Natural killer cell (primary cell): ENCODE results near the gene CACNA2D2. TPM values are rescaled to one million over a fixed set of nuclear protein-coding genes. Genes with fewer than 3 reads are reported as not detected.

Experiments used
- ATAC-seq, 3 donors: fragments of 150-1000 bp in 2 of 3; fragments of 200-7000 bp in 1 of 3; cut with Tn5 transposase; 1 replicate in 1 of 3; 2 replicates in 2 of 3; pipeline ENCODE4 v1.10.0; 2021; ENCODE audit warnings: mild to moderate bottlenecking in 2 of 3, moderate library complexity in 2 of 3
- DNase-seq, 2 donors: peaks; one replicate each; pipeline versions ENCODE4 v3.0.0 to v3.0.0-alpha.2; 2013 to 2021; ENCODE audit warnings: mixed read lengths in 1 of 2
- H3K27ac ChIP-seq: one replicate; pipeline ENCODE4 v1.5.1; 2013; ENCODE audit warnings: mild to moderate bottlenecking, low read length
- H3K27me3 ChIP-seq: one replicate; pipeline ENCODE4 v1.6.1; 2013; ENCODE audit warnings: low read length; ENCODE audit not compliant: control insufficient read depth, insufficient read depth
- H3K36me3 ChIP-seq: one replicate; pipeline ENCODE4 v1.6.1; 2013; ENCODE audit warnings: low read length; ENCODE audit not compliant: control insufficient read depth, insufficient read depth
- H3K4me1 ChIP-seq: one replicate; pipeline ENCODE4 v1.6.1; 2013; ENCODE audit warnings: low read length; ENCODE audit not compliant: control insufficient read depth, insufficient read depth
- H3K4me3 ChIP-seq: one replicate; pipeline ENCODE4 v1.5.1; 2013; ENCODE audit warnings: low read length
- H3K9me3 ChIP-seq: one replicate; pipeline ENCODE4 v1.6.1; 2013; ENCODE audit warnings: low read length; ENCODE audit not compliant: control insufficient read depth, insufficient read depth
- H3K27ac Mint-ChIP-seq, 2 donors: one replicate each; pipeline ENCODE4 v1.8.0; 2022; ENCODE audit warnings: mild to moderate bottlenecking in 2 of 2, mixed read lengths in 2 of 2, moderate library complexity in 1 of 2
- H3K27me3 Mint-ChIP-seq, 2 donors: one replicate each; pipeline ENCODE4 v1.8.0; 2022; ENCODE audit warnings: low read depth in 2 of 2, mixed read lengths in 2 of 2
- H3K36me3 Mint-ChIP-seq: one replicate; pipeline ENCODE4 v1.8.0; 2022; ENCODE audit warnings: mixed read lengths
- H3K4me1 Mint-ChIP-seq, 2 donors: one replicate each; pipeline ENCODE4 v1.8.0; 2022; ENCODE audit warnings: mixed read lengths in 2 of 2
- H3K4me3 Mint-ChIP-seq: one replicate; pipeline ENCODE4 v1.8.0; 2022; ENCODE audit warnings: mild to moderate bottlenecking, moderate library complexity, mixed read lengths
- H3K9me3 Mint-ChIP-seq, 2 donors: one replicate each; pipeline ENCODE4 v1.8.0; 2022; ENCODE audit warnings: mixed read lengths in 2 of 2
- CTCF ChIP-seq: fragments of 200-600 bp; IDR thresholded peaks from one replicate; pipeline ENCODE4 v1.8.0; 2022; ENCODE audit warnings: antibody characterized with exemption
- WGBS: methylation state at CpG from one replicate; pipeline ENCODE4 v1.1.7; 2013; ENCODE audit warnings: missing lambda C conversion rate; ENCODE audit not compliant: insufficient coverage; 5-methylcytosine and 5-hydroxymethylcytosine counted together
- intact Hi-C: fragments of 100-400 bp; cut with micrococcal nuclease; formaldehyde crosslinking; loops from one replicate; pipeline ENCODE4 v1.14.2; 2022
- total RNA-seq, 4 donors: library from RNA; stranded (reverse); fragments of 120-200 nt in 1 of 4; gene quantifications; one replicate each; pipeline versions ENCODE4 v1.2.3 to v1.2.4, GENCODE V29; 2013 to 2022

The CACNA2D2 gene
- total RNA-seq, 3 donors from 2014 or later (not counting 1 experiment from before 2014, with no cell fraction given): 36.5 to 56.4 (median 43.8) TPM

- H3K27me3 Mint-ChIP-seq: no peaks in the 10 kb centered on the region
- TF ChIP-seq CTCF: no peak
- DNase-seq (no peak), ATAC-seq (no peak)
- no peaks in the 10 kb centered on the region for H3K36me3 Mint-ChIP-seq
- Histone ChIP-seq H3K9me3 (no peaks in the 10 kb centered on the region), H3K27me3 (no peaks in the 10 kb centered on the region), H3K4me3 (no peak overlapping the region), H3K36me3 (peaks cover 22% of the 10 kb centered on the region), H3K27ac (no peak overlapping the region), H3K4me1 (peaks cover 41% of the 10 kb centered on the region)
- no peak overlapping the region for H3K4me3 Mint-ChIP-seq
- WGBS: 94% methylated on average over 11 of the region's 11 CpGs
- peaks cover 10 to 39% of the 10 kb centered on the region in 2 donors for H3K4me1 Mint-ChIP-seq
- H3K27ac Mint-ChIP-seq: no peak overlapping the region
- intact Hi-C loops: no loop called here
- H3K9me3 Mint-ChIP-seq: no peaks in the 10 kb centered on the region
Measured at GRCh38 chr3:50325497-50326181, 177.8 kb downstream of the CACNA2D2 start.

- Histone ChIP-seq H3K4me1 (peaks cover 46% of the 10 kb centered on the region), H3K9me3 (no peaks in the 10 kb centered on the region), H3K36me3 (peaks cover 17% of the 10 kb centered on the region), H3K27me3 (no peaks in the 10 kb centered on the region), H3K4me3 (no peak overlapping the region), H3K27ac (no peak overlapping the region)
- TF ChIP-seq CTCF: no peak
- H3K9me3 Mint-ChIP-seq: no peaks in the 10 kb centered on the region
- H3K4me3 Mint-ChIP-seq: peak overlapping the region; percentile 28
- WGBS: 100% methylated on average over 1 of the region's 2 CpGs
- DNase-seq (no peak), ATAC-seq (no peak)
- intact Hi-C loops: no loop called here
- no peaks in the 10 kb centered on the region for H3K27me3 Mint-ChIP-seq
- H3K4me1 Mint-ChIP-seq: peaks cover 10 to 44% of the 10 kb centered on the region in 2 donors
- H3K36me3 Mint-ChIP-seq: no peaks in the 10 kb centered on the region
- H3K27ac Mint-ChIP-seq: peak overlapping the region; percentile 38 to 52
Measured at GRCh38 chr3:50325113-50325480, 178.3 kb downstream of the CACNA2D2 start.

- Mint-ChIP-seq H3K4me1 (peaks cover 10 to 46% of the 10 kb centered on the region in 2 donors), H3K4me3 (peak overlapping the region; percentile 28), H3K36me3 (no peaks in the 10 kb centered on the region), H3K9me3 (no peaks in the 10 kb centered on the region), H3K27me3 (no peaks in the 10 kb centered on the region), H3K27ac (peak overlapping the region; percentile 38 to 52)
- no peak overlapping the region for H3K4me3 ChIP-seq
- TF ChIP-seq CTCF: peak; percentile 80
- intact Hi-C loops: no loop called here
- no peak overlapping the region for H3K27ac ChIP-seq
- no peaks in the 10 kb centered on the region for H3K9me3 ChIP-seq
- peaks cover 52% of the 10 kb centered on the region for H3K4me1 ChIP-seq
- H3K36me3 ChIP-seq: peaks cover 11% of the 10 kb centered on the region
- H3K27me3 ChIP-seq: no peaks in the 10 kb centered on the region
- WGBS: 68% methylated on average over 4 of the region's 4 CpGs
- ATAC-seq (peak in 1 of 3 donors; percentile 26), DNase-seq (peak; percentile 59 to 76)
Measured at GRCh38 chr3:50324351-50325112, 178.9 kb downstream of the CACNA2D2 start.
